ENCODE results near the gene XXYLT1. TPM values are rescaled to one million over a fixed set of nuclear protein-coding genes. Genes with fewer than 3 reads are reported as not detected.

XXYLT1 gene
- total and polyA plus RNA-seq, 10 donors: 2.7 to 22.3 (median 9.5) TPM

DNA sequence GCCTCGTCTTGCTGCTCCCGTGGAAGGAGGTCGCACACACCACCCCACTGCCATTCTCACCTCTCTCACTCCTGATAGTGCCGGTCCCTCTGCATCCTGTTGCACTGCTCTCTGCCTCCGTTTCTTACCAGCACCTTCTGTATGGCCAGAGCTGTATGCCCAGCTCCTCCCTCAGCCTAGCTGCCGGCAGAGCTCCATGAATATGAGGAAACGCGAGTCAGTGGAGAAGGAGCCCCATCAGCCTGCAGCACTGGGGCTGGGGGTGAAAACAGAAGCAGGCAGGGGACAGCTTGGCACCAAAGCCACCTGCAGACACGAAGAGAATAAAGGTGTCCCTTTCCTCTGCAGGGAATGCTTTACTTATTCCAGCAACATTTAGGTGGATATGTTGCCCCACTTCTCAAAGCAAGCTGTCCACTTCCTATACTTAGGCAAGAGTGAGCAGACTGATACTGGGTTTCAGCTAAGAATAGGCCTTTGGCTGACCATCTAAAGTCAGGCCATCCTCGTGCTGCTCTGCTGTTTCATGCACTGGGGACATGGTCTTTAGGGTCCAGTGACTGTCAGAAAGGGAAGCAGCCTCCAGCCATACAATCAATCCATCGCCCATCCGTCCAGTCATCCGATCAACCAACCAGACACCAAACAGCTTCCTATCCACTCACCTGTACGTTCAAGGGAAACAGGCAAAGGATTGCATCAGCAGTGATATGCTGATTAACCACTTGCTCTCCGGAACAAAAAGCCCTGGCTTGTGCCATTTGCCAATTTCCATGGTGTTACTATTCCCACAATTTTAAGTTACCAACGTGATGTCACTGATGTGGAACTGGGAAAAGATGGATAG, 222.7 kb downstream of the XXYLT1 start:
- no peak overlapping the region for H3K4me3 ChIP-seq
- TF ChIP-seq POLR2A (IDR thresholded peaks at IDR 0.05): no peak
- no peak for TF ChIP-seq POLR2AphosphoS5 (IDR thresholded peaks at IDR 0.05)
- TF ChIP-seq, protein P1, sequence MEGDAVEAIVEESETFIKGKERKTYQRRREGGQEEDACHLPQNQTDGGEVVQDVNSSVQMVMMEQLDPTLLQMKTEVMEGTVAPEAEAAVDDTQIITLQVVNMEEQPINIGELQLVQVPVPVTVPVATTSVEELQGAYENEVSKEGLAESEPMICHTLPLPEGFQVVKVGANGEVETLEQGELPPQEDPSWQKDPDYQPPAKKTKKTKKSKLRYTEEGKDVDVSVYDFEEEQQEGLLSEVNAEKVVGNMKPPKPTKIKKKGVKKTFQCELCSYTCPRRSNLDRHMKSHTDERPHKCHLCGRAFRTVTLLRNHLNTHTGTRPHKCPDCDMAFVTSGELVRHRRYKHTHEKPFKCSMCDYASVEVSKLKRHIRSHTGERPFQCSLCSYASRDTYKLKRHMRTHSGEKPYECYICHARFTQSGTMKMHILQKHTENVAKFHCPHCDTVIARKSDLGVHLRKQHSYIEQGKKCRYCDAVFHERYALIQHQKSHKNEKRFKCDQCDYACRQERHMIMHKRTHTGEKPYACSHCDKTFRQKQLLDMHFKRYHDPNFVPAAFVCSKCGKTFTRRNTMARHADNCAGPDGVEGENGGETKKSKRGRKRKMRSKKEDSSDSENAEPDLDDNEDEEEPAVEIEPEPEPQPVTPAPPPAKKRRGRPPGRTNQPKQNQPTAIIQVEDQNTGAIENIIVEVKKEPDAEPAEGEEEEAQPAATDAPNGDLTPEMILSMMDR (IDR thresholded peaks at IDR 0.05 in 8 of 11, conservative IDR thresholded peaks at IDR 0.05 in 3 of 11): no peak
- no peaks in the 10 kb centered on the region for H3K36me3 ChIP-seq
- DNase-seq: no peak
- 78 to 87% (median 81%) methylated on average over 15 to 16 of the region's 16 CpGs for WGBS, 5 donors
- H3K27me3 ChIP-seq (replicated peaks in 1 of 7): no peaks in the 10 kb centered on the region
- H3K27ac ChIP-seq: no peak overlapping the region
- H3K4me1 ChIP-seq: no peaks in the 10 kb centered on the region
- intact Hi-C loops (cut with DNase I; ENCODE audit: low total_unique reads): no loop called here
- H3K9me3 ChIP-seq: no peaks in the 10 kb centered on the region

DNA sequence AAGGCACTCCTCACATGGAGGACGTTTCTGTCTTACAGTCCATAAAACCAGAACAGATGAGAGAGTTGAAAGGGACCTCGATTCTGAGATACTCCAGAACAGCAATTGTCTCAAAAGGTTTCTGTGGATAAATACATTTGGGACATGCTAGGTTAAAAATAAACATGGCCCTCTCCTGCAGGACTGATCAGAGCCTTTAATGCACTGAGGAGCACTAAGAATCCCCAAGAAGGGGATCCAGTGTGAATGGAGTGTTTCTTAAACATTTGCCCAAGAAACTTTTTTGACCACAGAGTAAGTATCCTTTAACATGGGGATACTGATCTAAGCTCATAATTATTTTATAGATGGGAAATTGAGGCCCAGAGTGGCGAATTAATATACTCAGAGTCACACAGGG, 223.4 kb downstream of the XXYLT1 start:
- 69 to 85% (median 74%) methylated on average over 3 of the region's 3 CpGs for WGBS, 5 donors
- no peaks in the 10 kb centered on the region for H3K9me3 ChIP-seq
- no peaks in the 10 kb centered on the region for H3K27me3 ChIP-seq (replicated peaks in 1 of 7)
- DNase-seq: no peak
- no peak for TF ChIP-seq POLR2A (IDR thresholded peaks at IDR 0.05)
- TF ChIP-seq, protein P1 (IDR thresholded peaks at IDR 0.05 in 8 of 11, conservative IDR thresholded peaks at IDR 0.05 in 3 of 11): no peak
- TF ChIP-seq POLR2AphosphoS5 (IDR thresholded peaks at IDR 0.05): no peak
- H3K27ac ChIP-seq: no peak overlapping the region
- H3K4me3 ChIP-seq: no peak overlapping the region
- no peaks in the 10 kb centered on the region for H3K4me1 ChIP-seq
- no peaks in the 10 kb centered on the region for H3K36me3 ChIP-seq
- intact Hi-C loops (cut with DNase I; ENCODE audit: low total_unique reads): no loop called here

DNA sequence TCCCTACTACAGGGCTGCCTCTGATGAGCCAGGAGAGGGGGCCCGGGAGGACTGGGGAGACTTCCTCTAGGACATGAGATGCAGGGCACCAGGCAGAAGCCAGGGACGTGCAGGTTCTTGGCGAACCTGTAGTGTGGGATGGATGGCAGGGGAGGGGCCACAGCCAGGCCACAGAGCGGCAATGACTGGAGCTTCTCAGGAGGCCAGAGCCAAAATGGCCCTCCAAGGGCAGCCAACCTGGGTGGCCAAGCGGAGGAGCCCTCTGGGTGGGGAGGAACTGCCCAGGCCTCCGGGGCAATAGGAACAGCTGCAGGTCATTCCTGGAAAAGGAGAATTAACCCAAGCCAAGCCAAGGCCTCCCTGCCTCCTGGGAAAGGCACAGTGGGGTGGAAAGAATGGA, 224.5 kb downstream of the XXYLT1 start:
- H3K4me1 ChIP-seq: no peaks in the 10 kb centered on the region
- no peaks in the 10 kb centered on the region for H3K36me3 ChIP-seq
- TF ChIP-seq POLR2A (IDR thresholded peaks at IDR 0.05) (no peak), POLR2AphosphoS5 (IDR thresholded peaks at IDR 0.05) (no peak)
- TF ChIP-seq, protein P1 (IDR thresholded peaks at IDR 0.05 in 8 of 11, conservative IDR thresholded peaks at IDR 0.05 in 3 of 11): no peak
- H3K27me3 ChIP-seq (replicated peaks in 1 of 7): no peaks in the 10 kb centered on the region
- DNase-seq: no peak
- no peaks in the 10 kb centered on the region for H3K9me3 ChIP-seq
- intact Hi-C loops (cut with DNase I; ENCODE audit: low total_unique reads): no loop called here
- H3K27ac ChIP-seq: no peak overlapping the region
- 72 to 89% (median 84%) methylated on average over 6 of the region's 6 CpGs for WGBS, 5 donors
- no peak overlapping the region for H3K4me3 ChIP-seq

DNA sequence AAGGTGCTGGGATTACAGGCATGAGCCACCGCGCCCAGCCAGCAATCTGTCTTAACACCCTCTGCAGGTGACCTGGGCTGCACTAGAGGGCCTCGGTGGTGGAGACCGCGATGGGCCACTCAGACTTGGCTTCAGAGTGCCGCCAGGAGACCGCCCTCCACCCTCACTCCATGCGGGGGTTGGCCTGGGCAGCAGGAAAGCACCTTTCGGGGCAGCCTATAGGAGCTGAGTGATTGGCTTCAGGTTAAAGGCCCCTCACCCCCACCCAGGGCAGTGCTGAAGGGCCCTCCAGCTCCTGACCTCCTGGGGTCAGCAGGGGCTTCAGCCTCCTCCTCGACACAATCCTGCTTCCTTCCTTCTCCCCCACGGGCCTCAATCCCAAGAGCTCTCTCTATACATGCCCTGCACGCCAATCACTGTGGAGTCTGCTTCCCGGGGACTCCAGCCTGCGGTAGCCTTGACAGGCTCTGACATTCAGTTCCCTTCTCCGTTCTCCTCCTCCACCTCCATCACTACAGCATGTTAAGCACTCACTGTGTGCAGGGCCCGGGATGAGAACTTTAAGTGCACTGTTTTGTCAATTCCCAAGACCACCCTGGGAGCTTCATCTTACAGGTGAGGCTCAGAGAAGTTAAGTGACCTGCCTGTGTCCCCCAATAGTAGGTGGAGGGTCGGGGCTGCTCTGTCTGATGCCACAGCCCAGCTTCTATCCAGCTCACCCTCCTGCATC, 225.3 kb downstream of the XXYLT1 start:
- TF ChIP-seq, protein P1 (IDR thresholded peaks at IDR 0.05 in 8 of 11, conservative IDR thresholded peaks at IDR 0.05 in 3 of 11): no peak
- TF ChIP-seq POLR2A (IDR thresholded peaks at IDR 0.05): no peak
- TF ChIP-seq POLR2AphosphoS5 (IDR thresholded peaks at IDR 0.05): no peak
- Histone ChIP-seq H3K36me3 (no peaks in the 10 kb centered on the region), H3K4me3 (no peak overlapping the region), H3K27ac (no peak overlapping the region), H3K27me3 (replicated peaks in 1 of 7) (no peaks in the 10 kb centered on the region), H3K4me1 (peaks cover 0 to 7% (median 4%) of the 10 kb centered on the region in 6 donors), H3K9me3 (no peaks in the 10 kb centered on the region)
- intact Hi-C loops (cut with DNase I; ENCODE audit: low total_unique reads): no loop called here
- no peak for DNase-seq
- WGBS, 5 donors: 81 to 86% (median 82%) methylated on average over 9 to 17 of the region's 17 CpGs

Data from spleen (tissue), 11 donors.